ENCODE results near the gene DOK7. TPM values are rescaled to one million over a fixed set of nuclear protein-coding genes. Genes with fewer than 3 reads are reported as not detected.

Gene DOK7
- total RNA-seq, 3 donors from 2014 or later: 1.3 to 3.5 TPM; not detected in 1

GRCh38 chr4:3520276-3520675 is 57.2 kb downstream of the DOK7 start:
- H3K27ac ChIP-seq: no peak overlapping the region
- no peak for TF ChIP-seq POLR2A (IDR thresholded peaks at IDR 0.05)
- TF ChIP-seq POLR2AphosphoS5 (IDR thresholded peaks at IDR 0.05): no peak
- TF ChIP-seq, protein P1, sequence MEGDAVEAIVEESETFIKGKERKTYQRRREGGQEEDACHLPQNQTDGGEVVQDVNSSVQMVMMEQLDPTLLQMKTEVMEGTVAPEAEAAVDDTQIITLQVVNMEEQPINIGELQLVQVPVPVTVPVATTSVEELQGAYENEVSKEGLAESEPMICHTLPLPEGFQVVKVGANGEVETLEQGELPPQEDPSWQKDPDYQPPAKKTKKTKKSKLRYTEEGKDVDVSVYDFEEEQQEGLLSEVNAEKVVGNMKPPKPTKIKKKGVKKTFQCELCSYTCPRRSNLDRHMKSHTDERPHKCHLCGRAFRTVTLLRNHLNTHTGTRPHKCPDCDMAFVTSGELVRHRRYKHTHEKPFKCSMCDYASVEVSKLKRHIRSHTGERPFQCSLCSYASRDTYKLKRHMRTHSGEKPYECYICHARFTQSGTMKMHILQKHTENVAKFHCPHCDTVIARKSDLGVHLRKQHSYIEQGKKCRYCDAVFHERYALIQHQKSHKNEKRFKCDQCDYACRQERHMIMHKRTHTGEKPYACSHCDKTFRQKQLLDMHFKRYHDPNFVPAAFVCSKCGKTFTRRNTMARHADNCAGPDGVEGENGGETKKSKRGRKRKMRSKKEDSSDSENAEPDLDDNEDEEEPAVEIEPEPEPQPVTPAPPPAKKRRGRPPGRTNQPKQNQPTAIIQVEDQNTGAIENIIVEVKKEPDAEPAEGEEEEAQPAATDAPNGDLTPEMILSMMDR (IDR thresholded peaks at IDR 0.05): no peak
- no peaks in the 10 kb centered on the region for H3K27me3 ChIP-seq
- H3K4me3 ChIP-seq: no peak overlapping the region
- intact Hi-C loops (cut with DNase I; ENCODE audit: low total_unique reads): no loop called here
- H3K4me1 ChIP-seq: no peaks in the 10 kb centered on the region
- DNase-seq (ENCODE audit: low spot score in 2 of 2): no peak
- no peaks in the 10 kb centered on the region for H3K9me3 ChIP-seq
- H3K36me3 ChIP-seq: peaks cover 31% of the 10 kb centered on the region

GRCh38 chr4:3520796-3521600 is 57.9 kb downstream of the DOK7 start:
- H3K4me3 ChIP-seq: no peak overlapping the region
- H3K27me3 ChIP-seq: no peaks in the 10 kb centered on the region
- TF ChIP-seq POLR2A (IDR thresholded peaks at IDR 0.05) (no peak), POLR2AphosphoS5 (IDR thresholded peaks at IDR 0.05) (no peak)
- H3K4me1 ChIP-seq: no peaks in the 10 kb centered on the region
- no peak for DNase-seq (ENCODE audit: low spot score in 2 of 2)
- peaks cover 31% of the 10 kb centered on the region for H3K36me3 ChIP-seq
- no peaks in the 10 kb centered on the region for H3K9me3 ChIP-seq
- no peak overlapping the region for H3K27ac ChIP-seq
- intact Hi-C loops (cut with DNase I; ENCODE audit: low total_unique reads): no loop called here

- intact Hi-C loops (cut with DNase I; ENCODE audit: low total_unique reads): no loop called here
- DNase-seq (ENCODE audit: low spot score in 2 of 2): no peak
Observed at GRCh38 chr4:3521621-3522325, 58.7 kb downstream of the DOK7 start.

DNA sequence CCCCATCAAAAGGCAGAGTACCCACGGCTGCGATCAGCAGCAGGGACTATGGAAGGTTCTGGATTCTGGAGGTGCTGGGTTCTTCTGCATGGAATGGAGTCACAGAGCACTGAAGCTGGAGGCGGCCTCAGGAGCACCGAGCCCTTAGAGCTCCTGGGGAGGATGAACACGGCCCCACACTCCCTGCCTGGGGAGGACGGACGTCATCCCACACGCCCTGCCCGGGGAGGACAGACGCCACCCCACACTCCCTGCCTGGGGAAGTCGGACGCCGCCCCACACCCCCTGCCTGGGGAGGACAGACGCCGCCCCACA is 59.2 kb downstream of the DOK7 start:
- intact Hi-C loops (cut with DNase I; ENCODE audit: low total_unique reads): no loop called here
- Histone ChIP-seq H3K27me3 (no peaks in the 10 kb centered on the region), H3K4me3 (no peak overlapping the region), H3K4me1 (no peaks in the 10 kb centered on the region), H3K9me3 (no peaks in the 10 kb centered on the region), H3K36me3 (peaks cover 23% of the 10 kb centered on the region), H3K27ac (no peak overlapping the region)
- TF ChIP-seq POLR2A (IDR thresholded peaks at IDR 0.05) (no peak), POLR2AphosphoS5 (IDR thresholded peaks at IDR 0.05) (no peak)
- TF ChIP-seq, protein P1 (IDR thresholded peaks at IDR 0.05): no peak
- DNase-seq (ENCODE audit: low spot score in 2 of 2): no peak

More at GRCh38 chr4:3521621-3522325, 58.7 kb downstream of the DOK7 start:
- H3K36me3 ChIP-seq: peaks cover 28% of the 10 kb centered on the region
- H3K27ac ChIP-seq: no peak overlapping the region
- H3K27me3 ChIP-seq: no peaks in the 10 kb centered on the region
- H3K9me3 ChIP-seq: no peaks in the 10 kb centered on the region
- TF ChIP-seq POLR2AphosphoS5 (IDR thresholded peaks at IDR 0.05) (no peak), POLR2A (IDR thresholded peaks at IDR 0.05) (no peak)
- TF ChIP-seq, protein P1 (IDR thresholded peaks at IDR 0.05): no peak
- H3K4me3 ChIP-seq: no peak overlapping the region
- no peaks in the 10 kb centered on the region for H3K4me1 ChIP-seq

- DNase-seq (ENCODE audit: low spot score in 2 of 2): no peak
- TF ChIP-seq, protein P1 (IDR thresholded peaks at IDR 0.05): no peak
- TF ChIP-seq POLR2AphosphoS5 (IDR thresholded peaks at IDR 0.05) (no peak), POLR2A (IDR thresholded peaks at IDR 0.05) (no peak)
- Histone ChIP-seq H3K4me1 (no peaks in the 10 kb centered on the region), H3K4me3 (no peak overlapping the region), H3K9me3 (no peaks in the 10 kb centered on the region), H3K27me3 (no peaks in the 10 kb centered on the region), H3K27ac (no peak overlapping the region), H3K36me3 (peaks cover 19% of the 10 kb centered on the region)
- intact Hi-C loops (cut with DNase I; ENCODE audit: low total_unique reads): no loop called here
Observed at GRCh38 chr4:3522651-3523050, 59.5 kb downstream of the DOK7 start.

Data from breast epithelium (tissue), 4 donors.